GM12874 (cell line): ENCODE data around the gene FBN1.

Experiments used
- CTCF ChIP-seq: IDR thresholded peaks from 2 replicates; pipeline ENCODE4 v1.5.1; 2011; ENCODE audit warnings: low read depth, mild to moderate bottlenecking, control low read depth, low read length, moderate library complexity; ENCODE audit not compliant: insufficient read depth

FBN1 gene

GRCh38 chr15:48667701-48668100 is 22.2 kb upstream of the FBN1 start:
- TF ChIP-seq CTCF = no peak

DNA sequence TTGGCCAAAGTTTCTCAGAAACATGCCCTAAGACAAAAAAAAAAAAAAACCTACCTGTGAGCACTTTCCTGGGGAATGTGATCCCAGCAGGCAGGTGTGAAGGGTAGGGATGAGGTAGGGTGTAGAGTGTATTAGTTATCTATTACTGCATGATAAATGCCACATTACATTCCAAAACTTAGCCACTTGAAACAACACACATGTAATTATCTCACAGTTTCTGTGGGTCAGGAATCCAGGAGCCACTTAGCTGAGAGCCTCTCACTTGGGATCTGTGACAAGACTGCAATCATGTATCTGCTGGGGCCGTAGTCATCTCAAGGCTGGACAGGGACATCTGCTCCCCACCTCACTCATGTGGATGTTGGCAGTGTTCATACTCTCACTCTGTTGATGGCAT is 18.9 kb upstream of the FBN1 start:
- no peak for TF ChIP-seq CTCF

GRCh38 chr15:48657950-48658591 is 12.6 kb upstream of the FBN1 start:
- no peak for TF ChIP-seq CTCF

DNA sequence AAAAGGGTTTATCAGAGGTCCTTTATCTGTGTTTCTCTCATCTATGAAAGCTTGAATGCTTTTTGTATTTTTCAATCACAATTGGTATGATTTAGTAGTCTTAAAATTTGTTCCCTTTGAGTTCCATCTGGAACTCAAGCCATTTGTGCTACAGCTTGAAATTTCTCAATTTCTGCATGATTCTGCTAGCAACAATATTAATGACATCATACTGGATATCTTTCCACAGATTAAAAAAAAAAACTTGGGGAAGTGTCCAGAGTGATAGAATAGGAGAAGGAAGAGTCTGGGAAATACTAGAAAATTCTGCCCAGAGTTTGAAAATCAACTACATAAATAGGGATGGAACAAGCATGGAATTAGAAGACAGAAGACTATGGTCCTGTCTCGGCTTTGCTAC is 9.3 kb upstream of the FBN1 start:
- TF ChIP-seq CTCF = no peak

DNA sequence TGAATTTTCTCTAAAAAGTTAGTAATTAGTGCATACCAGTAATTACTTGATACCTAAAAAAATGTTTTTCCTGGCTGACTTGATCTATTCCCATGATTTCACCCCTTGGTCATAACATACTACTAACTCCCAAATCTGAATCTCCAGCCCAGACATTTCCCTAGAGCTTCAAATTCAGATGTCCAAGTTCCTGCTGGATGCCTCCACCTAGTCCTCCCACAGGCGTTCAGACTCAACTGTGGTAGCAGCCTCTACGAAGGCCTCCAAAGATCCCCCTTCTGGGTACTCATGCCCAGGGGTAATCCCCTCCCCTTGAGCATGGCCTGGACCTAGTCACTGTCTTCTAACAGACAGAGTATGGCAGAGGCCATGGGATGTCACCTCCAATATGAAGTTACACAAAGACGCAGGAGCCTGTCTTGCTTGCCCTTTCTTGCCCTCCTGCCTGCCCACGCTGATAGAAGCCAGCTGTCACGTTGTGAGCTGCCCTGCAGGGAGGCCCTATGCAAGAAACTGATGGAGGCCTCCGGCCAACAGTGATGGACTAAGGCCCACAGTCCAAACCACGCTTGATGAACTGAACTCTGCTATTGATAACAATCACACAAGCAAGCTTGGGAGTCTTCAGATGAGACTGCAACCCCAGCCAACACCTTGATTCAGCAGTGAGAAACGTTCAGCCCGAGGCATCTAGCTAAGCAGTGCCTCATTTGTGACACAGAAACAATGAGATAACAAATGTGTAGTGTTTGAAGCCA is 8.6 kb upstream of the FBN1 start:
- TF ChIP-seq CTCF = no peak

DNA sequence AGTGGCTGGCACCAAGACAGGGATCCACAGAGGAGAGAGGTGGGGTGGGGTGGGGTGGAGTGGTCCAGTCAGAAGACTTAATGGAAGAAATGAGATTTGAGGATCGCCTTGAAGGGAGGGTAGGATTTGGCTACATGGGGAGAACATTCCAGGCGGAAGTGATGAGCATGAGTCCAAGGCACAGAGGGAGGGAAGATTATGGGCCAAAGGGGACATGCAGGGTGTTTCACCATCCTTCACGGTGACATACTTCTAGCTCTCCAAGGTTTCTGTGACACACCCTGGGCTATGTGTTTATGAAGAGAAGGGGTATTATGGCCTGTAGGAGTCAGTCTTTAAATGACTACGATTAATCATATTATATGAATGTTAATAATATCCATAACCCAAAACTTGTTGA is 7.7 kb upstream of the FBN1 start:
- no peak for TF ChIP-seq CTCF

- TF ChIP-seq CTCF = no peak
Observed at GRCh38 chr15:48652510-48653076, 7.1 kb upstream of the FBN1 start.
